GM12801 (cell line): Measurements from ENCODE around the gene MAJIN.
A peak's percentile ranks its signal among the peaks of the same experiment; 100 is the strongest.

Source experiments
- CTCF ChIP-seq: IDR thresholded peaks from one replicate; pipeline ENCODE4 v1.5.1; 2011; ENCODE audit warnings: control low read depth; ENCODE audit not compliant: insufficient read length; ENCODE audit errors: extremely low read depth

The MAJIN gene

GRCh38 chr11:64898076-64898445 is 73.8 kb downstream of the MAJIN start:
- TF ChIP-seq CTCF = no peak

- no peak for TF ChIP-seq CTCF
These were observed 74.4 kb downstream of the MAJIN start for GRCh38 chr11:64897381-64898075.

GRCh38 chr11:64896448-64897022 is 75.4 kb downstream of the MAJIN start:
- TF ChIP-seq CTCF = no peak

GRCh38 chr11:64894812-64895452 is 77.0 kb downstream of the MAJIN start:
- TF ChIP-seq CTCF = no peak

GRCh38 chr11:64894070-64894811 is 77.7 kb downstream of the MAJIN start:
- TF ChIP-seq CTCF = peak; percentile 62

GRCh38 chr11:64893194-64894069 is 78.5 kb downstream of the MAJIN start:
- no peak for TF ChIP-seq CTCF
